Muscle of back (tissue), 11 donors: ENCODE data around the gene C16orf78. TPM values are rescaled to one million over a fixed set of nuclear protein-coding genes. Genes with fewer than 3 reads are reported as not detected.
A peak's percentile ranks its signal among the peaks of the same experiment; 100 is the strongest.

ENCODE experiments used
- DNase-seq, 3 donors: peaks; one replicate each; pipeline versions ENCODE4 v3.0.0 to v3.0.0-alpha.2; 2013
- polyA plus RNA-seq, 10 donors: library from polyadenylated mRNA; unstranded; fragments of 120-200 nt; gene quantifications; one replicate each; pipeline ENCODE4 v1.2.1, GENCODE V29; 2013; ENCODE audit not compliant: insufficient read length in 10 of 10

The C16orf78 gene
- polyA plus RNA-seq, 10 donors = not detected

DNA sequence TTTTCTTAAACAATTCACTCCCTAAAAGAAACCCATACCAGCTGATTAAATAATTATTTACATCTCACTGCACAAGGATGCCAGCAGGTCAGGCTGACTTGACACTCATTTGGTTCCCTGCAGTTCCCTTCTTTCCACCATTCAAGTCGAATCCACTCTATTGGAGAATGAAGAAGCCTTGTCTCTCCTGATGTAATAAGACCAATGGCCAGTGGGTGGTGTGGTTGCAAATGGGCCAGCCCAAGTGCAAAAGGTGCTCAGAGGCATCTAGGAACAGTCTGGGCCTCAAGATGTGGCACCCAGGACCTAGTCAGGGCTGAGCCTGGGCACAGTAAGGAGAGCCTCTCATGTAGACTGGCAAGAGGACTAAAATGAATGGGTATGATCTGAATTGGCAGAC lies 9.3 kb downstream of the C16orf78 start:
- no peak for DNase-seq

- no peak for DNase-seq
These were observed 21.4 kb downstream of the C16orf78 start for GRCh38 chr16:49395021-49395420.

DNA sequence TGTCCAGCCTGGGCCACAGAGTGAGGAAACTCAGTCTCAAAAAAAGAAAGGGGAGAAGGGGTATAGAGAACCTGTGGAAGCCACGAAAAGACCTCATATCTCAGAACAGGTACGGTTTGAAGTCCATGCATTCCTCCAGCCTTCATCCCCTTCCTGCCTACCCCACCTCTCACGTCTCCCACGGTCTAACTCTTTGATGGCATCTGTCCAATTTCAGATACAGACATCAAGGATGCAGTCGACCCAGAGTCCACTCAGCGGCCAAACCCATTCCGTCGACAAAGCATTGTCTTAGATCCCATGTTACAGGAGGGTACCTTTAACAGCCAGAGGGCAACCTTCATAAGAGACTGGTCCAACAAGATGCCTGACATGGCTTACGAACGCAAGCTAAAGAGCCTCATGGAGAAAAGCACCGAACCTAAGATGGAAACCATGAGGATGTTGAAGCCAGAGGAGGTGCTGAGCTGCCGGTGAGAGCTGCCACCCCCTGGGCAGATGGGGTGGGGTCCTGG lies 22.7 kb downstream of the C16orf78 start:
- no peak for DNase-seq

GRCh38 chr16:49398761-49399160 lies 25.2 kb downstream of the C16orf78 start:
- no peak for DNase-seq

DNA sequence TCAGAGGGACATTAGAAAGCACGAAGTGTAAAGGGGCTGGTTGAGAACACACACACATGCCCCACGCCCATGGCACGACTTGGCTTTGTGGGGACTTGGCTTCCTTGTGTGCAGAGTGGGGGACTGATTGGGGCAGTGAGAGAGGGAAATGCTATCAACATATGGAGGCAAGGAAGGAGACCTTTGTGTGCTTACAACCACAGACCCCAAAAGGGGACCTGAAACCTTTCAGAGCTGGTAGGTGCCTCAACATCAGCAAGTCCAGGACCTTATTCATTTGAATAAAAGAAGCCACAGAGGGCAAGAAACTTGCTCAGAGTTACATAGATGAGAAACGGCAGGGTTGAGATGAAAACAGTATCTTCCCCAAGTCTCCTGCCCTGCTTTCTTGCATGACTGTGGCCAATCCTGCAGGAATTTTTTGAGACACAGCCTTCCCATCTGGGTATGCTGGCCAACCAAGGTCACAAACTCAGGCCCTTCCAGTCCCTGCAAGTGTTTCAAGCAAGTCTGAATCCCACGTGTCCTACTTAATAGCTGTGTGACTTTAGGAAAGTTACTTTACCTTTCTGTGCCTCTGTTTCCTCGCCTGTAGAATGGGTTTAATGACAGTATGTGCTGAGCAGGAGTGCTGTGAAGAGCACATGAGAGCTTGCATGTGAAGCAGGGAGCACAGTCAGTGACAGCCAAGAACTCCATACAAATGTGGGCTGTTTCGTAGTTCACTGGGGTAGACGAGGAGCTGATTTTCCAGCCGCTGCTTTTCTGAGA lies 26.2 kb downstream of the C16orf78 start:
- DNase-seq = no peak

- DNase-seq = no peak
These were observed 27.0 kb downstream of the C16orf78 start for GRCh38 chr16:49400611-49401010.

GRCh38 chr16:49405123-49405522 lies 31.5 kb downstream of the C16orf78 start:
- DNase-seq = no peak

GRCh38 chr16:49405530-49405929 lies 31.9 kb downstream of the C16orf78 start:
- DNase-seq = no peak

DNA sequence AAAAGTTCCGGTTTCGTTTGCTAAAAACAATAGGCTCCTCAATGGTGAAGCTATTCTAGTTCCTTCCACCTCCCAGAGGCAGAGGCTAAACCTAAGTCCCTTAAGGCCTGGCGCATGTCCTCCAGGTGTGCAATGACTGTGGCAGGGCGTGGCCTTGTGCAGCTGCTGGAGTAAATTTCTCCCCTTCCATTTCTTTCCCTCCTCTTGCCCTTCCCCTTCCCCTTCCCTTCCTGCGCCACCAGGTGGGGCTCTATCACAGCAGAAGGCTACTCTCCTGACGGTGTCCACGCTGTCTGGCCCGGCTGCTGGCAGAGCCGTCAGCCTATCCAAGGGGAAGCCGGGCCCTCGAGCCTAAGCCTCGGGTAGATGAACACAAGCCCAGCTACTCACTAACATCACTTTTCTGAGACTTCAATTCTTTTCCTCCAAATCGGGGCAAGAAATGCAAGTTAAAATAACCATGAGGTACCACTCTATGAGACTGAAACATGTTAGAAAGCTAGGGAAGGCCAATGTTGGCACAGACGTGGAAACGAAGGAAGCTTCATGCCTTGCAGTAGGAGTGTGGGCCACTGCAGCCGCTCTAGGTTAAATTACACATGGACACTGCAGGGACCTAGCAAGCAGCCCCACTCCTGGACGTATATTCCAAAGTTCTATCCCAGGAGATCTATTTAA lies 34.4 kb downstream of the C16orf78 start:
- DNase-seq = peak; percentile 68 to 91 (median 87)

- no peak for DNase-seq
These were observed 35.5 kb downstream of the C16orf78 start for GRCh38 chr16:49409121-49409520.

GRCh38 chr16:49410226-49410625 lies 36.6 kb downstream of the C16orf78 start:
- no peak for DNase-seq

DNA sequence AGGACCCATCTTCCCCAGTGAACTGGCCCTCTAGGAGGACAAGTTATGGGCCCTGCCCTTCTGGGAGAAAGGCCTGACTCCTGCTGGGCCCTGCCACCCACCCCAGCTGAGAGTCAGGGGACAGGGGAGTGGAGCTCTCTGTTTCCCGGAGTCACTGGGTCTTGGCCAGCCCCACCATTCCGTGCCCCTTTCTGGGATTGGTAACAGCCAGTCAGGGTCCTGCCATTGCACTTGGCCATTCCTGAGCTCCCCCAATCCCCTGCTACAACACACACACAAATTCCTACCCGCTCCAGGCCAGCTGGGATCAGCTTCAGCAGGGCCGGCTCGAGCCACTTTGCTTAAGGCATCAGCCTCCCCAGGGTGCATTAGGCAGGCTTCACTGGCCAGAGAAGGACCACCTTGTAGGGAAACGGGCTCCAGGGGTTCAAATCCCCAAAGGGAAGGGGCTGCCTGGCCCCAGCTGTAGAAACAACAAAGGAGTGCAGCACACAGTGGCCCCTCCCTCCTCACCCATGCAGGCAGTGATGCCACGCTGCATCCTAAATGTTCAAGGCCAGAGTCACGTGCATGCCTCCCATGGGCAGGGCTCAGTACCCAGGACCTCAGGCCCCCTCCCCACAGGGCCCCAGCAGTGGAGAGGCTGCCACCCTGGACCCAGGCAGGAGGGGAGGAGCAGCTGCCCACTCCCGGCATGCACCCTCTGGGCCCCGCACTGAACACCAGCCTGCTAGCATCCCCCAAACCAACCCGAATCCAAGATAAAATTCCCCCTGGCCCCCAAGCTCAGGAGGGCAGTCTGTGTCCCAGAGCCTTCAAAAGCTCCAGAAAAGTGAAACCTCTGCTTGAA lies 37.7 kb downstream of the C16orf78 start:
- DNase-seq = no peak

DNA sequence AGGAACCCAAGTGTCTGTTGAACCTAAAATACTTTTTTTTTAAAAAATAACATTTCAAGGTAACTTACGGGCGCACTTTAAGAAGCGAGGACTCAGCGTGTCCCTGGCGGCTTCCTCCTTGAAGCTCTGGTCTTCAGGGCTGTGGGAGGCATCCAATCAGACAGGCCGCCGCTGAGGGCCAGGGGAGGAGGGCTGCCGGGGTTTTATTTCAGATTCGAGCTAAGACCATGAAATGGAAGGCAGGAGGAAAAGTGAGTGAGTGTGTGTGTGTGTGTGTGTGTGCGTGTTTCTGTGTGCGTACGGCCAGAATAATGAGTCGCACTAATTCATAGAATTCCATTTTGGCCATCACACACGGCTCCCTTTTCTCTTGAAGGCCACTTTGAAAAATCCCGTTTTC lies 41.1 kb downstream of the C16orf78 start:
- no peak for DNase-seq

DNA sequence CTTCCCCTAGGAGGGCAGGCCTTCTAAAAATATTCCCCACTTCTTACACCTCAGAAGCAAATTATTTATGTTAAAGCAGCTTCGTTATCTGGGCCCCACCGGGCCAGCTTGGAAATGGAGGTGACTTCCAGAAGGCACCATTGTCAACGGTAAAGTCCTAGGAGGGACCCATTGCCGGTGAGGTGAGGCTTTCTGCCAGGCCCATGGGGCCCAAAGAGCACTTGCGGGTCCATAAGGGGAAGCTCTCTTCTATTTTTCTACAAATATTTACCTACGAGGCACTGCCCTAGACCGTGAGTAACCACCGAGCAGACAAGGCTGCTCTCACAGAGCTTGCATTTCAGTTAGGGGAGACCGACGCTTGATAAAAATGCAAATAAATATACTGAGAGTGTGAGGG lies 41.5 kb downstream of the C16orf78 start:
- no peak for DNase-seq

DNA sequence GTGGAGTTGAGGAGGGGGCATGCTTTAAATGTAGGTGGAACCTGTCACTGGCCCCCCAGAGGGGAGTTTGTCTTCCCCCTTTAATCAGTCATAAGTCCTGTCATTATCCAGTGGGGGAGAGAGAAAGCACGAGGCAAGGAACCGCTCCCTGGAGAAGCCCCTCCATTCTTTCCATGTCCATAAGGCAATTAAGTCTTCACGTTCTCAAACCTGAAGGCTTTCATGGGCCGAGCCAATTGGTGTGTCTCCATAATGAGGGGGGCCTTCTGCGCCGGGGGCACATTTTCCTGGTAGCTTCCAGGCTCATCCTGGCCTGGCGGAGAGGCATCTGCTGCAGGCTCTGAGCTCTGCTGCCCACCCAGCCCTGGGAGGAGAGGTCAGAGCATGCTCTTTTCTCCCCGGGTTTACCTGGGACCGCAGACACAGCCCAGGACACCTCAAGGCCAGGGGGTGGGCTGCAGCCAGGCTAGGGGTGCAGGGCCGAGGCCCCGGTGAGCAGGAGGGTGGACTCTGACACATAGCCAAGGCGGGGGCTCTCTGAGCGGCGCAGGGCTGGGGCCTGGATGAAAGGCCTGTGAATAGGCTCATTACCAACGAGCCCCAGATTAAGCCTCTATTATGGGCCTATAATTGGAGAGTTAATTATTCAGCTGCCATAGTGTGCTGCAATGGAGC lies 42.5 kb downstream of the C16orf78 start:
- no peak for DNase-seq

DNA sequence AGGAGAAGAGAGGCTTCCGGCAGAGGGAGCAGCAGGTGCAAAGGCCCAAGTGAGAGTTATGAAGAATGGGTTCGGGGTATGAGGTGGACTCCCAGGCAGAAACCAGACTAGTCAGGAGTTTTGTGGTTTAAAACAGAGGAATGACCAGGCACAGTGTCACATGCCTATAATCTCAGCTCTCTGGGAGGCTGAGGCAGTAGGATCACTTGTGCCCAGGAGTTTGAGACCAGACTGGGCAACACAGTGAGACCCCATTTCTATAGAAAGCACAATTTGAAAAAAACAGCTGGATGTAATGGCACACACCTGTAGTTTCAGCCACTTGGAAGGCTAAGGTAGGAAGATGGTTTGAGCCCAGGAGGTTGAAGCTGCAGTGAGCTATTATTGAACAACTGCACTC lies 43.8 kb downstream of the C16orf78 start:
- DNase-seq = no peak

DNA sequence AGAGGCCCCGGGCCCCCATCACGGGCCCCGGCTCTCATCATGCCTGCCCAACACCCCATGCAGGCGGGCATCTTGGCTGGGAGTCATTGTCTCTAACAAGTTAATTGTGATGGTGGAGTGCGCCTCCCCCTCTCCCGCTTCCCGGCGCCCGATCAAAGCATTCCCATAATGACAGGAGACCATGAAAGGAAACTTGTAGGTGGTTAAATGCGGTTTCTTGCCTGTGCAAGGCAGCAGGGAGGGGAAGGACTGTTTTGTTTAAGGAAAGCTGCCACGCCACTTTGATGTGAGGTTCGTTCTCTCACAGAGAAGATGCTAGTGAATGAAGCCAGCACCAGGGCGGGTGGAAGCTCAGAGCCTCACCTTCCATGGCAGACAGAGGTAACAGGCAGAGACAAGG lies 45.4 kb downstream of the C16orf78 start:
- no peak for DNase-seq

DNA sequence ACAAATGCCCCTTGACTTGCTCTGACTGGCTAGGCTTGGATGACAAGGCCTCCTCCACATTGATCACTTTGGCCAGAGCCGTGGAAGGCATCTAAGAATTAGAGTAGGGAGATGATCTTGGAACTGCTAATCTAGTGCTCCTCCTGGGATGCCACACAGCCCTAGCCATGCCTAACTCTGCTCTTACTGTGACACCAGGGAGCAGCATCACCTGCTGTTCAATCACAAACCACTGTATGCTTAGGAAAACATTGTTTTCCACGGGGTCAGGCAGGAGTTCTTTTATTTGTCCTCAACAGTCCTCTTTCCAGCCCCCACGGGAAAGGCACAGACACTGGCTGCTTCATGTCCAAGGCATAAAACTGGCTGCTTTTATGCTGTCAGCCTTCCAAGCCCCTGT lies 46.3 kb downstream of the C16orf78 start:
- no peak for DNase-seq

GRCh38 chr16:49422896-49423295 lies 49.3 kb downstream of the C16orf78 start:
- no peak for DNase-seq

GRCh38 chr16:49424961-49425360 lies 51.4 kb downstream of the C16orf78 start:
- no peak for DNase-seq

DNA sequence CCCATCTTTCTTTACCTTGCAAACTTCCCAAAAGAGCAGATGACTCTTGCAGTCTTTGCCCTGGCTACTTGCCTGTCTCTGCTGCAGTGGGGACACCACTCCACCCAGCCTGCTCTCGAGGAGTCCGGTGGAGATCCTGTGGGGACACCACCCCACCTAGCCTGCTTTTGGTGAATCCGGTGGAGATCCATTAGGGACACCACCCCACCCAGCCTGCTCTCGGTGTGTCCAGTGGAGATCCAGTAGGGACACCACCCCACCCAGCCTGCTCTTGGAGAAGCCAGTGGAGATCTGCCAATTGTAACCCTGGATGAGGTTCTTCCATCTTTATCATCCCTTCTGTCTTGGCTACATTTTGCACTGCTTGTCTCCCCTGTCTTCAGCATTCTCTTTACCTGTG lies 54.2 kb downstream of the C16orf78 start:
- DNase-seq = no peak

DNA sequence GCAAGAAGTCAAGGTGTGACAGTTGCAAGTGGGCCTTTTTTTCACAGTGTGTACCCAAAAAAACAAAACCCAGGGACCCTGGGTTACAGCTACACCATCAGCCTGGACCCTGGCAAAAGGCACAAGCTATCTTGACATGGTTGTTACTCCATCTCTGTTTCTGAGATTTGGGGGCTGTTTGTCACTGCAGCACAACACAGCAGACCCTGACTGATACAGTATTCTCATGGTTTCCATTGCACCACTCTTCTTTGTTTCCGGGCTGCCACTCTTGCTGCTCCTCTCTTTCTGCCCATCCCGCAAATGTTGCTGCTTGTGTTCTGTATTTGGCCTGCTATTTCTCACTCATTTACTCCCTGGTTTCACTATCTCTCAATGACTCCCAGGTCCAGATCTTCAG lies 55.2 kb downstream of the C16orf78 start:
- no peak for DNase-seq
